HepG2 (cell line): ENCODE data around the gene KLHL12. TPM values are rescaled to one million over a fixed set of nuclear protein-coding genes. Genes with fewer than 3 reads are reported as not detected.

Source experiments
- ATAC-seq: fragments of 200-7000 bp; cut with Tn5 transposase; 3 replicates; pipeline ENCODE4 v1.9.1; 2020; ENCODE audit warnings: mild to moderate bottlenecking, moderate library complexity
- BruUV-seq: library from RNA; stranded (reverse); fragments of 400-500 nt; replicated peaks from 2 replicates; lab custom pipeline; 2021; lab: Mats Ljungman, UMichigan
- CTCF ChIA-PET: fragments of 300-600 bp; formaldehyde crosslinking; extraction: SDS; loops from one replicate; lab custom pipeline; 2021; ENCODE audit warnings: low total read pairs, inconsistent platforms, low intra/inter-chr PET ratio; lab: Yijun Ruan, JAX
- POLR2A ChIA-PET: fragments of 350-600 bp; sonication (Branson Sonifier 250); formaldehyde crosslinking; loops from one replicate; lab custom pipeline; 2020; ENCODE audit warnings: antibody characterized with exemption, inconsistent platforms; lab: Yijun Ruan, JAX
- DNase-seq: peaks from one replicate; pipeline ENCODE4 v3.0.0-alpha.2; 2015; ENCODE audit warnings: low spot score
- FAIRE-seq: peaks from 3 replicates; lab custom pipeline; 2011; peaks lifted over from hg19 to GRCh38; lab: Jason Lieb, UNC
- H2AFZ ChIP-seq: one replicate; pipeline ENCODE4 v1.6.1; 2011; ENCODE audit warnings: low read length, inconsistent platforms
- H3K27ac ChIP-seq: fragments of 300-600 bp; 3 replicates; pipeline ENCODE4 v1.8.0; 2011; ENCODE audit warnings: mixed run types, mild to moderate bottlenecking, mixed read lengths, low read length, inconsistent platforms; ENCODE audit not compliant: insufficient read depth; ENCODE audit errors: extremely low read length
- H3K27me3 ChIP-seq, 2 experiments: fragments of 200-600 bp in 1 of 2; 2 replicates in 1 of 2; 3 replicates in 1 of 2; pipeline versions ENCODE4 v1.6.0 to v1.8.0; 2011; ENCODE audit warnings: low read length in 2 of 2, mild to moderate bottlenecking in 2 of 2, moderate library complexity in 2 of 2, inconsistent platforms in 1 of 2; ENCODE audit not compliant: insufficient read depth in 2 of 2, control insufficient read depth in 1 of 2
- H3K36me3 ChIP-seq, 2 experiments: fragments of 200-600 bp in 1 of 2; replicated peaks in 1 of 2; 2 replicates in 1 of 2; 3 replicates in 1 of 2; pipeline versions ENCODE4 v1.5.1 to v1.8.0; 2011; ENCODE audit warnings: low read length in 2 of 2, inconsistent platforms in 1 of 2; ENCODE audit not compliant: insufficient read depth in 2 of 2, control insufficient read depth in 1 of 2
- H3K4me1 ChIP-seq: 2 replicates; pipeline ENCODE4 v1.5.1; 2012; ENCODE audit warnings: low read length, inconsistent platforms; ENCODE audit not compliant: insufficient read depth
- H3K4me2 ChIP-seq: 2 replicates; pipeline ENCODE4 v1.6.0; 2011; ENCODE audit warnings: low read depth, low read length, inconsistent platforms
- H3K4me3 ChIP-seq, 3 experiments: fragments of 200-600 bp in 1 of 3; sonication (generic), shearing (Covaris generic) in 1 of 3; replicated peaks in 1 of 3; 2 replicates each; pipeline ENCODE4 v1.5.1; 2011 to 2016; ENCODE audit warnings: low read length in 3 of 3, inconsistent platforms in 2 of 3, low read depth in 2 of 3, mild to moderate bottlenecking in 2 of 3, control low read depth in 1 of 3, mixed read lengths in 1 of 3; ENCODE audit not compliant: insufficient read depth in 1 of 3
- H3K79me2 ChIP-seq: one replicate; pipeline ENCODE4 v1.6.1; 2011; ENCODE audit warnings: low read length, inconsistent platforms; ENCODE audit not compliant: insufficient read depth
- H3K9ac ChIP-seq: 2 replicates; pipeline ENCODE4 v1.6.0; 2011; ENCODE audit warnings: mild to moderate bottlenecking, low read depth, low read length, inconsistent platforms; ENCODE audit not compliant: insufficient read depth
- H3K9me3 ChIP-seq: 2 replicates; pipeline ENCODE4 v1.5.1; 2012; ENCODE audit warnings: mild to moderate bottlenecking, low read length
- H4K20me1 ChIP-seq: 2 replicates; pipeline ENCODE4 v1.6.0; 2011; ENCODE audit warnings: inconsistent platforms, mild to moderate bottlenecking, low read length, moderate library complexity; ENCODE audit not compliant: insufficient read depth
- CREB3 ChIP-seq: sonication (generic); formaldehyde crosslinking; IDR thresholded peaks from 2 replicates; pipeline ENCODE4 v1.5.0; 2020; ENCODE audit warnings: missing genetic modification reagents
- ELF4 ChIP-seq: sonication (generic); formaldehyde crosslinking; IDR thresholded peaks from 2 replicates; pipeline ENCODE4 v1.5.0; 2020; ENCODE audit warnings: missing genetic modification reagents, mild to moderate bottlenecking, moderate library complexity, borderline replicate concordance
- IKZF4 ChIP-seq: sonication (generic); formaldehyde crosslinking; IDR thresholded peaks from 2 replicates; pipeline ENCODE4 v1.5.1; 2020; ENCODE audit warnings: borderline replicate concordance, mild to moderate bottlenecking, low read depth, missing genetic modification reagents; ENCODE audit errors: not compliant biosample characterization
- KLF15 ChIP-seq: sonication (generic); formaldehyde crosslinking; IDR thresholded peaks from 2 replicates; pipeline ENCODE4 v1.8.1; 2023; ENCODE audit warnings: borderline replicate concordance, mild to moderate bottlenecking, inconsistent platforms, missing genetic modification reagents, mixed read lengths
- ZNF274 ChIP-seq: sonication (generic); formaldehyde crosslinking; IDR thresholded peaks from 2 replicates; pipeline ENCODE4 v1.5.1; 2020; ENCODE audit warnings: mild to moderate bottlenecking, missing genetic modification reagents
- ZNF501 ChIP-seq: sonication (generic); formaldehyde crosslinking; IDR thresholded peaks from 2 replicates; pipeline ENCODE4 v1.5.1; 2020; ENCODE audit warnings: mild to moderate bottlenecking, moderate library complexity, missing genetic modification reagents
- ZNF766 ChIP-seq: sonication (generic); formaldehyde crosslinking; IDR thresholded peaks from 2 replicates; pipeline ENCODE4 v1.5.0; 2020; ENCODE audit warnings: missing genetic modification reagents, borderline replicate concordance
- WGBS: methylation state at CpG from one replicate; pipeline ENCODE4 v1.1.6; 2017; ENCODE audit warnings: low lambda C conversion rate; 5-methylcytosine and 5-hydroxymethylcytosine counted together
- in situ Hi-C: cut with HindIII; loops from 2 replicates; pipeline ENCODE4 v1.10.0; 2017; ENCODE audit warnings: low pct_unique_long_range_greater_than_20kb; ENCODE audit not compliant: extremely low pct_ligation_motif_present
- intact Hi-C: fragments of 100-400 bp; cut with micrococcal nuclease; formaldehyde crosslinking; loops from one replicate; pipeline ENCODE4 v1.10.0; 2022; ENCODE audit not compliant: unreplicated experiment
- polyA plus RNA-seq, 8 experiments: library from polyadenylated mRNA; depleted of rRNA in 3 of 8; stranded (reverse) in 7 of 8; unstranded in 1 of 8; fragments of >200 nt; fragmentation: Illumina TruSeq in 4 of 8; extraction: Trizol in 4 of 8; gene quantifications; 2 replicates each; pipeline versions ENCODE4 v1.2.1 to v1.2.3, GENCODE V29; 2011 to 2016; ENCODE audit warnings: low read depth in 4 of 8, missing spikeins in 1 of 8, mixed read lengths in 1 of 8; ENCODE audit not compliant: insufficient read depth in 1 of 8
- total RNA-seq, 5 experiments: library from RNA; depleted of rRNA; stranded (reverse); fragments of >200 nt; fragmentation: Illumina TruSeq; extraction: Trizol; gene quantifications; 2 replicates each; pipeline ENCODE4 v1.2.3, GENCODE V29; 2016; ENCODE audit warnings: low read depth in 1 of 5
- TF ChIP-seq, protein P1 (sequence below): sonication (generic); formaldehyde crosslinking; IDR thresholded peaks from 2 replicates; pipeline ENCODE4 v1.8.1; 2023; ENCODE audit warnings: mild to moderate bottlenecking, missing genetic modification reagents

KLHL12 gene
- total and polyA plus RNA-seq, 2 of the 13 experiments (the other 11 are each of a cell fraction or from before 2014, with no cell fraction given), result 19.2 to 25.2 TPM

DNA sequence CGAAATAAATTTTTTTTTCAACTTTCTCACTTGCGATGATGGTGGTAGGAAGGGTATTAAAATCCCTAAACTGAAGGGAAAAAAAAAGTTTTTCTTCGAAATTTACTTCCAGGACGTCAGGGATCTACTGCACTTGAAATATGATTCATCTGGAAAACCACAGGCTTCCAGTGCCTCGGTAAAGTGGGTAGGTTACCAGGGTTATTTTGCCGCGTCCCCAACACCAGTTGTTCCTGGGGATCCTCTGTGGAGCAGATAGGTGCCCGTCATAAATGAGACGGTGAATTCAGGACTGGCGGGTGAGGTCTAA is 38.9 kb downstream of the KLHL12 start:
- in situ Hi-C loops (no loop called here), intact Hi-C loops (loop anchor here (2.0 to 10.0 kb wide), 2 partner anchors 67 to 77 kb away; partner anchors contain the start of genes ADIPOR1 and PCAT6)
- no peak for ATAC-seq
- H3K27me3 ChIP-seq, result no peaks in the 10 kb centered on the region
- ChIA-PET POLR2A (interaction anchor here (0.8 to 3.3 kb wide), 10 partner anchors 11 to 119 kb away, joined by 3 to 42 read pairs (median 6); partner anchors contain the start of genes KDM5B, KLHL12, PCAT6 and TMEM183A), CTCF (no interaction called here)
- peaks cover 15% of the 10 kb centered on the region for H3K4me1 ChIP-seq
- H3K9ac ChIP-seq, result peak overlapping the region; percentile 85
- H3K79me2 ChIP-seq, result peaks cover 13% of the 10 kb centered on the region
- WGBS, result 4% methylated on average over 9 of the region's 10 CpGs
- DNase-seq, result no peak
- FAIRE-seq, result no peak
- H2AFZ ChIP-seq, result no peak overlapping the region
- H3K36me3 ChIP-seq, result peaks cover 6 to 24% of the 10 kb centered on the region in 2 experiments
- peak overlapping the region; percentile 95 for H3K27ac ChIP-seq
- TF ChIP-seq, protein P1, sequence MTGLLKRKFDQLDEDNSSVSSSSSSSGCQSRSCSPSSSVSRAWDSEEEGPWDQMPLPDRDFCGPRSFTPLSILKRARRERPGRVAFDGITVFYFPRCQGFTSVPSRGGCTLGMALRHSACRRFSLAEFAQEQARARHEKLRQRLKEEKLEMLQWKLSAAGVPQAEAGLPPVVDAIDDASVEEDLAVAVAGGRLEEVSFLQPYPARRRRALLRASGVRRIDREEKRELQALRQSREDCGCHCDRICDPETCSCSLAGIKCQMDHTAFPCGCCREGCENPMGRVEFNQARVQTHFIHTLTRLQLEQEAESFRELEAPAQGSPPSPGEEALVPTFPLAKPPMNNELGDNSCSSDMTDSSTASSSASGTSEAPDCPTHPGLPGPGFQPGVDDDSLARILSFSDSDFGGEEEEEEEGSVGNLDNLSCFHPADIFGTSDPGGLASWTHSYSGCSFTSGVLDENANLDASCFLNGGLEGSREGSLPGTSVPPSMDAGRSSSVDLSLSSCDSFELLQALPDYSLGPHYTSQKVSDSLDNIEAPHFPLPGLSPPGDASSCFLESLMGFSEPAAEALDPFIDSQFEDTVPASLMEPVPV, result 0 out of 2 replicates have a peak, but pooled peaks have one; percentile 15
- TF ChIP-seq ELF4 (CRISPR knock-in tag), result peak; percentile 14; the same call in 1 of the 2 replicates
- TF ChIP-seq ZNF766 (CRISPR knock-in tag), result no peak
- TF ChIP-seq KLF15 (CRISPR knock-in tag), result no peak
- no peak for TF ChIP-seq IKZF4
- no peak for TF ChIP-seq ZNF501 (CRISPR knock-in tag)
- no peak for TF ChIP-seq CREB3 (CRISPR knock-in tag)
- TF ChIP-seq ZNF274, result no peak
- H3K4me2 ChIP-seq, result peak overlapping the region; percentile 81
- no peaks in the 10 kb centered on the region; the same call in 1 of the 2 replicates for H4K20me1 ChIP-seq
- no peaks in the 10 kb centered on the region for H3K9me3 ChIP-seq
- no TSS peak for BruUV-seq
- peak overlapping the region; percentile 78 to 93 (median 89) for H3K4me3 ChIP-seq
